GM19193 (cell line): Measurements from ENCODE around the gene SEMA5B.

Source experiments
- POLR2A ChIP-seq: IDR thresholded peaks from 4 replicates; pipeline ENCODE4 v1.6.1; 2011; ENCODE audit not compliant: insufficient read depth, insufficient read length; ENCODE audit errors: extremely low read depth

SEMA5B gene

DNA sequence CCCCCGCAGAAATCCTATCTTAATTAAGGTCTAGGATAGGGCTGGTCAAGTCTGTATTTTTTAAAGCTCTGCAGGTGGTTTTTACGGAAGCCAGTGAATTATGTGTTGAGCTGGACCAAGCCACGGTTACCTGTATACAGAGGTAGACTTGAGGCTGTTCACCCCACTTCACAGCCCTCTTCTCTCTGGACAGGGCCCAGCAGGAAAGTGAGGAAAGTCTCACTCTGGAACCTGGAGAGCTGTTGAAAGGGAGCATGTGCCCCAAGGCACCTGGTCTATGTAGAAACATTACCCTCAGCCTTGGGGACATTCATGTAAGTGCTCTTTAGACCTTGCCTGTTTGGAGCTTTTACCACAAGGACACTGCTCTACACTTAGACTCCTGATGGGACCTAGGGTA, 6.9 kb downstream of the SEMA5B start:
- TF ChIP-seq POLR2A: no peak

DNA sequence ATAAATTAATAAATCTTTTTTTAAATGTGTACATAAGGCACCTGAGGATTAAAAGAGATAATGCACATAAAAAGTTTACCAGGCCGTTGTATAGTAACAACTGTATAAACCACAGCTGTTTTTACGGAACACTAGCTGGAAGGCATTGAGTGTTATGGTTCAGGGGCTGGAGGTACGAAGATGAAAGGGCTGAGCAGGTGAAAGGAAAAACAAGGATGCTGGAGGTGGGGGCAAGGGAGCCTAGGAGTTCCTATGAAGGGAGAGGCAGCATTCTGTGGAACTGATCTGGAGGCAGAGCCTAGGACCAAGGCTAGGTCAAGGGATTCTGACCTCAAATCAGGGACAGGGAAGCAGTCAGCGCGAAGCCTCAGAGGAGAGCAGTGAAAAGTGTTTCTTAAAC, 8.0 kb downstream of the SEMA5B start:
- no peak for TF ChIP-seq POLR2A

DNA sequence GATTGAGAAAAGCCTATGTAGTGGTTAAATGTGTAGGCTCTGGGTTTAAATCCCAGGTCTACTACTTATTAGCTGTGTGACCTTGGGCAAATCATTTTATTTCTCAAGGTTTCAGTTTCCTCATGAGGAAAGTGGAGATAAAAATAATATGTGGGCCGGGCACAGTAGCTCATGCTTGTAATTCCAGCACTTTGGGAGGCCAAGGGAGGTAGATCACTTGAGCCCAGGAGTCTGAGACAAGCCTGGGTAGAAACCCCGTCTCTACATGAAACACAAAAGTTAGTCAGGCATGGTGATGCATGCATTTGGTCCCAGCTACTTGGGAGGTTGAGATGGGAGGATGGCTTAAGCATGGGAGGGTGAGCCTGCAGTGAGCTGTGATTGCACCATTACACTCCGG, 8.4 kb downstream of the SEMA5B start:
- no peak for TF ChIP-seq POLR2A

DNA sequence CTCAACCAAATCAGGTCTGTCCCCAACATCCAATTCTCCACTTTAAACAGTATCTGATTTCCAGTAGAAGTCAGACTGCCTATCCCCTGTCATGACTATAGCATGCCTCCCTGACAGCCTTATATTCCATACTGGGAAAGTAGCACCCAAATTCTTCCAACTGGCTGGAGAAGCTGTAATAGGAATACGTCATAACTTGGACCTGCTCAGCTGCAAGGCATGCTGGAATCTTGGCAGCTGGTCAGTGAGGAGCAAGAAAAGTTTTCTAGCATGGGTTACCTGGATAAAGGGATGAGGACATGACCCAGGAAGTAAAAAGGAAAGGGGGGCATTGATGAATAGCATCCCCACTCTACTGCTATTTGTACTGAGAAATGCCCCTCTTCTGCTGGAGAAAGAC, 8.9 kb downstream of the SEMA5B start:
- no peak for TF ChIP-seq POLR2A

DNA sequence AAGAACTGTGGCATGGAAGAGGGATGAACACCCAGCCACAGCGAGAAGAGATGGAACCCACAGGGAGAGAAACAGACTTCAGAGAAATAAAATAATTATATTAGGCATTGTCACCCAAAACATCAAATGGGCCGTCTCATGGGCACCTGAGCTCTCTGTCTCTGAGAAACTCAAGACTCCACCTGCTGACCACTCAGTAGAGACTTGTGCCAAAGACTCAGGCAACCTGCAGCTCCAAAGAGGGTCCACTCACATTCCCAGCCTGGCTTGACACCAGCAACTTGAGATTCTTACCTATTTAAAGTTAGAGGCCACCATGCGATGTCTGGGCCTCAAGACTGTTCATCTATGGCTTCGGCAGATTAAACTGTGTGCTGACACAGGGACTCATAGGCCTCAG, 12.0 kb downstream of the SEMA5B start:
- TF ChIP-seq POLR2A: no peak

DNA sequence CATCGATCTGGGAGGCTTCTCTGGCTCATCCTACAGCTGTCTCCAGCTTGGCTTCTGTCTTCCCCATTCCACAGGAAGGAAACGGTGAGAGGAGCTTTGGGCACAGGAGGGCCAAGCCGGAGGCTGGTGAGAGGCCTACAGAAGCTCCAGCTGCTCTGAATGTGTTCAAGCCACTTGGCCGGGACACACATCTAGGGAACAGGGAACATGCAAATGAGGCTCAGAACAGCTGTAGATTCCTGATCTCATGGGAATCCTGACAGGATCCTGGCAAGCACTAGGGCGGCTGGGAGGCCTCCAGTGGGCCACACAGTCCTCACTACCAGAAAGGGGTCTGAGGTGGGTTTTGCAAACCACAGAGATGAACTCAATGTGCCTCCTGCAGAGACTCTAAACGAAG, 13.7 kb downstream of the SEMA5B start:
- no peak for TF ChIP-seq POLR2A

DNA sequence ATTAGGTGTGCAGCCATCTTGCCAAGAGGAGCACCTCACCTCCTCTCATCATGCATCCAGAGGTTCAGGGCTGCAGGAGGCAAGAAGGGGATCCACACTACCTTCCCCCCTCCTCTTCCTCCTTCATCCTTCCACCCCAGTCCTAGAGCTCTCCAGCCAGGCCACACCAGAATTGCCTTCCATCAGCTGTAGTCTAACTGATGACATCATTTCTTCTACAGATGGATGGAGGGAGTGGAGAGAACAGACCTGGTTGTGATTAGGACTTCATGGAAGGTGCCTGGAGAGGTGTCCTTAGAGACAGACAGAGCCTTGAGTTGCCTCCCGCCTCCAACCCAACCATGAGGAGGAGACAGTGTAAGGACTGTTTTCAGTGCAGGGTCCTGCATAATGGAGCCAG, 14.9 kb downstream of the SEMA5B start:
- no peak for TF ChIP-seq POLR2A

DNA sequence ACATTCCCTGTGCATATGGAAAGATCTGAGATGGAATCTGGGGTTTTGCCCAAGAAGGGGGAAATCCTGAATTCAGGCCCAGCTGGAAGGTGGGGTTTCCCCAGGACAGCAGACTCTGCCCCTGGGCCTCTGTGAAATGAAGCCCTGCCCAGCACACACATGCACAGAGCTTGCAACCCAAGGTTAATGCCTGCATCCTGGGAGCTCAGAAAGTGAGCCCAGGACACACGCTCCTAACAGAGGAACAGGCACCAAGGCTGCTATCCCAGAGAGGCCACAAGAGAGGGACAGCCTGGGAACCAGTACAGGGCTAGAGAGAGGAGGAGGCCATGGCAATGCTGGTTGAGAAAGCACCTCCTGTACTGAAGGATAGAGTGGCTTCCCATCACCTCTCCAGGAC, 16.1 kb downstream of the SEMA5B start:
- TF ChIP-seq POLR2A: no peak

DNA sequence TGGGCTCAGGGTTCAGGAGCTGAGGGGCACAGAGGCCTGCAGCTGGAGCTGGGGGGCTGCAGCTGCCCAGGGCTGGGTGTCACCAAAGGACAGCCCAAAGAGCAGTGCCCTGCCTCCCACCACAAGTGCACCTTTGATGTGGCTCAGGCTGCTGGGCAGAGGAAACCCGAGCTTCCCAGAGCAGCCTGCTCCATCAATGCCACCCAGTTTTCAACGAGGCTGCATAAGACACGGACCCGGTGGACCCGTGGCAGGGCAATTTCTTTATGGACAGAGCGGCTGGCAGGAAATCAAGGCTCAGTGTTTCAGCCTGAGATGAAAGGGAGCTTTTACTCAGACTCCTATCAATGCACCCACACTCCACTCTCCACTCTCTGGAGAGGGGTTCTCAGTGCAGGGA, 18.7 kb downstream of the SEMA5B start:
- no peak for TF ChIP-seq POLR2A

DNA sequence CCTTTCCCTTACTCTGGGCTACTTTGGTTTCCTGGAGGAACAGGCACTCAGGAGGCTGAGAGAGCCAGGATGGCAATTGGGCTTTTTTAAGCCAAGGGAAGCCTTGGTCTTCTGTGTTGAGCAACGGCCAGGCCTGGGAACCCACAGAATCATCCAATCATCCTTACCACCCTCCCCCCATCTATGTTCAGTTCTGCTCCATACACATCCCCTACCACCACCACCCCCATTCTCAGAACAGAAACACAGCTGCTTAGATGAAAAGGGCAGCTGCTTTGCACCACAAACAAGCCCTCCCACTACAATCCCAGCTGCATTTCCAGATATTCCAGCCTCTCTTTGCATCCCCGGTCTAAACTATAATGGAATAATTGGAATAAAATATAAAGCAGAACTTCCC, 21.0 kb downstream of the SEMA5B start:
- no peak for TF ChIP-seq POLR2A

DNA sequence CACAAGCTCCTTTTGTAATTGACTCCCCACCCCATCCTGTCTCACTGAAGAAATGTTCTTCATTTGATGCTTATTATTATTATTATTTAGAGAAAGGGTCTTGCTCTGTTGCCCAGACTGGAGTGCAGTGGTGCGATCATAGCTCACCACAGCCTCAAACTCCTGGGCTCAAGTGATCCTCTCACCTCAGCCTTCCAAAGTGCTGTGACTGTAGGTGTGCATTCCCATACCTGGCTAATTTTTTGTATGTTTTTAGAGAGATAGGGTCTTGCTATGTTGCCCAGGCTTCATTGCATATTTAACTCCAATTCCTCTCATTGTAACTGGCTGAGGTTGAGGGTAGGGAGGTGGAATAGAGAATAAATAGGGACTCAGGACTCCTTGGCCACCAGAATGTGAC, 22.3 kb downstream of the SEMA5B start:
- no peak for TF ChIP-seq POLR2A

DNA sequence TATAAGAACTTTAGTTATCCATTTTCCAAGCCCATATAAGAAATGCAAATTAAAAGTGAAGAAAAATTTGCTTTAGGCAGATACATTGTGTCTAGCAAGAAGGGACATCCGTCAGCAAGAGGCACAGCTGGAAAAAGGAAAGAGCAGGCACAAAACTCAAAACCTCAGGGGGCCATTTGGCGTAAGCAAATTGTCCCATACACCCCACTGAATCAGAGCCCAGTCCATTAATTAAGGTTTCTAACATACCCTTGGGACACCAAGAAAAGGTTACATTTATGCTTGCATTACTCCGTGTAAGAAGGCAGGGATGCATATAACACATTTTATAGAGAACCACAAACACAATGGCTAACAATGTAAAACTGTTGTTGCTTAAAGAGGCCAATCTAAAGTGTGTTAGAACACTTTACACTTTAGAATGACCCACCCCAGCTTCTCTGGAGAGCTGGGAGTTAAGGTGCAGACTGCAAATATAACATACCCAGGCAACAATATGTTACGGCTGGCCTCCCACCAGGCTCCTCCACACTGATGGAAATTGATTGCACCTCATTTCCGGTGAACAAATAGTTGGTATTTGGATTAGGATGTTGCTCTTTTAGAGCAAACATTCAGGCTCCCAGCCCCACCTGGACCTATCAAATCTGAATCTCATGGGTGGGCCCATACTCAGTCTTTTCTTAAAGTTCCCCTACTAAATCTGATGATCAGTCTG, 23.2 kb downstream of the SEMA5B start:
- TF ChIP-seq POLR2A: no peak

DNA sequence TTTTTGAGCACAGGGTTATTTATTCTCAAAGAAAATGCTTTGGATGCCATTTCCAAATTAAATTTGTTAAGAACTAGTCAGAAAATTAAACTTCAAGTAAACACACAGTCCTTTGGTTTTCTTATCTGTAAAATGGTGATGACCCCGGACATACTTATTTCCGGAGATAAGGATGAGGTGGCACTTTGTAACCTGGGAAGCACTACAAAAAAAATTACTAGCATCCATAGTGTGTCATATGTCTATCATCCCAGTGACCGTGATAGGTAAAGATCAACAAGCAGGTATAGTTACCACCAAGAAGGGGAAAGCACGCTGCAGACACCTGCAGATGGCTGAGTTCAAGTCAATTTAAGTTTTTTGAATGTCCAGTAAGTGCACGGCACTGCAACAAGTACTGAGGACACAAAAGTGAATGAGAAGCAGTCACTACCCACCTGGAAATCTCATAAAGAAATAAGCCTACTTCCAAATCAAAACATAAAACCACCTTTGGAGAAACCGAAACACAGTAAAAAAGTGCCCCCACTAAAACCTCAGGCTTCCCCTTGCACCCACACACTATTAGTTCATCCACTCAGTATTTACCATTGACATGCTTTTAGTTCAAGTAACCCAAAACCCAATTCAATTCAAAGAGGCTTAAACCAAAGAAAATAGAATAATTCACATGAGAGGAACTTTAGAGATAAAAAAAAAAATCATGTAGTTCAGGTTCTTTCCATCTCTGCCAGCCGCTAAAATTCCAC, 24.6 kb downstream of the SEMA5B start:
- TF ChIP-seq POLR2A: no peak

DNA sequence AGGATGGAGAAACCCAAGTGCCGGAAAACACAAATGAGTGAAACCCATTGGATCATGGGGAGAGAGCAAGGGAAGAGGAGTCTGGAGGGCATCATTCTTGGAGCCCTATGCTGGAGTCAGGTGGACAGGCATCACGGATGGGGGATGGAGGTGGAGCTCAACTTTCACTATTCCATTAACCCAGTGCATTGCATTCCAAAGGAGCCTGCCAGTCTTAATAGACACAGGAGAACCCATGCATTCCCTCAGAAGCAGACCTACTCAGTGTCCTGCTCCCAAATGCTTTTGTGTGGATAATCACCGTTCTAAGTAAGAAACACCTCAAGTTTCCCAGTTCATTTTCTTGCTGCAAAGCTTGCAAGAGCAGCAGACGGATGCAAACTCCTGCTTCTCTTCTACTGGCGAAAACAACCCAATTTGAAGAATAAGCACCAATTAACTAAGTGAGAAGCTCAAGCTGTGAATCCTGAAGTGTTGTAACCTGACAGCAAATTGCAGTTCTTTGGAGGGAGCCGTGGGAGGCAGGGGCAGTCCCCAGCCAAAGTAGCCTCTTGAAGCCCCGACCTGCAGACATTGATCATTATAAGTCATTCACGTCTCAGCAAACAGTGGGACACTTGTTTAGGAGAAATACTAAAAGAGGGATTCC, 25.3 kb downstream of the SEMA5B start:
- TF ChIP-seq POLR2A: no peak

DNA sequence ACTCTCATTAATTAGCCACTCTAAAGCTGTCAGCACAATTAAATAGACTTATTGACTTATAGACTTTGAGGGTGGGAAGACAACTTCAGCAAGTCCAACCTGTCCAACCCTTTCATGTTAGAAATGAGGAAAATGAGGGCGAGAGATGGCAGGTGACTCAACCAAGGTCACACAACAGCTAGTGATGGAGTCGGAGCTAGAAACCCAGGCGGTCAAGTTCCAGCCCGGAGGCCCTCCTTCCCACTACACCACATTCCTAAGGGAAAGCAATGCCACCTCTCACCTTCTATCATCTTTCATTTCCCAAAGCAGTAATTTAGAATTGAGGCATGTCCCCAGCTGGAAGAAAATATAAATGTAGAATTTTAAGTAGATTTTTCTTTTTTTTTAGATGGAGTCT, 28.7 kb downstream of the SEMA5B start:
- no peak for TF ChIP-seq POLR2A

DNA sequence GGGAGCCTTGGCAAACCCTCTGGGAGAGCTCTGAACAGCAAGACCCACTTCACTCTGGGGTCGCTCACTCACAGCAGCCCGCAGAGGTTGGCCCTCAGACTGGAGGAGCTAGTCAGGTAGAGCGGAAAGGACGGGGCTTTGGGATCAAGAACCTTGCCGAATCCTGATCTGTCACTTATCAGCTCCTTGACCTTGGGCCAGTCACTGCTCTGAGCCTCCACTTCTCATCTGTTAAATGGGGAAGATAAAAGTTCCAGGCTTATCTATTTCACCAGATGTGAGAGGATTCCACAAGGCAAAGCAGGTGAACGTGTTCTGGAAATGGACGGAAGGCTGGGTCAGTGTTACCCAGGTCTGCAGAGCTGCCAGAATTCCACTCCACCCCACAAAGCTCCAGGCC, 29.4 kb downstream of the SEMA5B start:
- TF ChIP-seq POLR2A: no peak
